Activated T-helper 9 cell treated with anti-CD3 and anti-CD28 coated beads, Interleukin-2, amount 50 U/mL, for 16 hours (primary cell): Measurements from ENCODE around the gene TSPEAR.
"Not testable (repeated sequence)": the region's sequence is repeated elsewhere in the genome, so short reads cannot be mapped to it uniquely, and the experiment has no call there.

ENCODE experiments used
- DNase-seq: peaks from one replicate; pipeline ENCODE4 v3.0.0-alpha.2; 2020; ENCODE audit warnings: low read depth

The TSPEAR gene

DNA sequence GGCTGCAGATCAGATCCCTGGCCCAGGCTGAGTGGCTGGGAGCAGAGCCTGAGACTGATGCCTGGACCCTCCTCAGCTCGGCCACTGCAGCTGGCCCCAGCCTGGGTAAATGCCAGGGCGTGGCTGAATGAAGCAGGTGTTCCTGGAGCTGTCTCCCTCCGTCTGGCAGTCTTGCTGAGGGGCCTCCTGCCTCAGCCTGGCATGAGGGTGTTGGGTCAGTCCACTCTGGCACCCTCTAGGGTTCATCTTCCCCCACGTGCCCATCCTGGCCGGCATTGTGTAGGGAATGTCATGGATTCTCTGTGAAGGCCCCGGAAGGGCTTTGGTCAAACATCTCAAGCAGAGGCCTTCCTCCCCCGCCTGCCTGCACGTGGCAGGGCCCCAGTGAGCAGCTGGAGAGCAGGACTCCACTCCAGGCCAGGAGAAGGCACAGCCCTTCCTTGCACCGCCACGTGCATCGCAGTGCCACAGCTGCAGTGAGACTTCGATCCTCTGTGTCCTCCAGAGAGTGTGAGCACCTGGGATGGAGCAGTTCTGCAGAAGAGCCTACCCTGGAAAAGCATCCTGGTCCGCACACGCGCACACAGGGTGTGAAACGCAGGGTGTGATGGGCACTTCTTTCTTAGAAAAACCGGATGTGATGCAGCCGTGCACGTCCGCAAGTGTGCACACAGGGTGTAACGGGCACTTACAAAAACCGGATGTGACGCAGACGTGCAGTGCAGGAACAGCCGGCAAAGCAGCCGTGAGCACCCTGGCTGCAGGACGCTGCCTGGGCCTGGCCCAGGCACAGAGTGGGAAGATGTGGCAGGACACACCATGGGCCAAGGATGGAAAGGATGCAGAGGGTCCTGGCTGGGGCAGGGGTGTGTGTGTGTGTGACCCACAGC lies 142.5 kb downstream of the TSPEAR start:
- no peak for DNase-seq

DNA sequence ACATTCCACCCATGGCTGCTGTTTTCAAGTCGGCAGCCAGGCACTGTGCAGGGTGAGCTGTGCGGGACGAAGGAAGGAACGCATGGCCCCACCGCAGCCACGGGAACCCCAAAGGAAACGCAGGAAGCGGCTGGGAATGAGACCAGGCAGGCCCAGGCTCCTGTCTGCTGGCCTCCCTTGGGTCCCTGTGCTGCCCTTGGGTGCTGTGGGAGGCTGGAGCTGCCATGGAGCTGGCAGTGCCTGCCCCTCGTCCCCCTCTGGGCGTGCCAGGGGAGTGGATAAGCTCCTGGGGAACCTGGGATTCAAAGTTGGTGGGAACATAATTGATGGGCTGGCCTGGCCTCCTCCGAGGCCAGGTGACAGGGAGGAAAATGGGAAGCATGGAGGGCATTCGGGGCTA lies 143.1 kb downstream of the TSPEAR start:
- DNase-seq, result no peak

DNA sequence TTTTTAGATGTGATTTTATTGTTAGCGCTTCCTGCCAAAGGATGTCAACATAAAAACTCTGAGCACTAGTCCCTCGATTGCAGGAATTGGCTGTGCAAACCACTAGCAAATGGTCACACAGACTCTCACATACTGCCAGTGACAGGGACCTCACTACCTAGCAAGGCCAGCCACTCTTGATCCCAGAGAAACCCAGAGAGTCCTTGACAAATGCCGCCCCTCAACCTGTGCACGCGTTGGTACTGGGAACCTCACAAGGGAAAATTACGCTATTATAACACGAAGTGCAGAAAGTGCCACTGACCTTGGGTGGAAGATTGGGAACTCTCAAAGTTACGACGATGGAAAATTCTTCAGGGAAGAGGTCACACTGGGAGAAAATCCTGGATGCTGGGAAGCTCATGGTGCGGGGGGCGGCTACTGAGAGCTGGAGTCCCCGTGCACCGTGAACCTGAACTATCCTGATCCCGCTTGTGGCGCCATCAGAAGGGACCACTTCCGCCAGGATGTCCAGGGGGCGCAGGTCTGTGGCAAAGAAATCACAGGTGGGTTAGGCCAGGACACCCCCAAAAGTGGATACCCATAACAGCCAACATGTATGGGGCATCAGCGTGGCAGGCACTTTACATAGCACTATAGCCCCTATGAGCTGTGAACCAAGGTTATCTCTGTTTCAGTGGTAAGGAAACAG lies 143.7 kb downstream of the TSPEAR start:
- DNase-seq, result no peak

DNA sequence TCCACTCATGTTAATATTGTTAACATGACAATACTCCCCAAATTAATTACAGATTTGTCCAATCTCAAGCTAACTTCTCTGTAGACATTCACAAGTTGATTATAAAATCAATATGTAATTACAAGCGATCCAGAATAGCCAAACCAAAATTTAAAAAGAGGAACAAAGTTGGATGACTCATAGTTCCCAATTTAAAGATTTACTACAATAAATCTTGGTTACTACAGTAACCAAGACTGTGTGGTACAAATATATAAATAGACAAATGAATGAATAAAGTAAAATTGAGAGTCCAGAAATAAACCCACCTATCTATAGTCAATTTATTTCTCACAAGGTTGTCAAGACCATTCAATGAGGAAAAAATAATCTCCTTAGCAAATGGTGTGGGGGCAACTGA lies 145.0 kb downstream of the TSPEAR start:
- no peak for DNase-seq

DNA sequence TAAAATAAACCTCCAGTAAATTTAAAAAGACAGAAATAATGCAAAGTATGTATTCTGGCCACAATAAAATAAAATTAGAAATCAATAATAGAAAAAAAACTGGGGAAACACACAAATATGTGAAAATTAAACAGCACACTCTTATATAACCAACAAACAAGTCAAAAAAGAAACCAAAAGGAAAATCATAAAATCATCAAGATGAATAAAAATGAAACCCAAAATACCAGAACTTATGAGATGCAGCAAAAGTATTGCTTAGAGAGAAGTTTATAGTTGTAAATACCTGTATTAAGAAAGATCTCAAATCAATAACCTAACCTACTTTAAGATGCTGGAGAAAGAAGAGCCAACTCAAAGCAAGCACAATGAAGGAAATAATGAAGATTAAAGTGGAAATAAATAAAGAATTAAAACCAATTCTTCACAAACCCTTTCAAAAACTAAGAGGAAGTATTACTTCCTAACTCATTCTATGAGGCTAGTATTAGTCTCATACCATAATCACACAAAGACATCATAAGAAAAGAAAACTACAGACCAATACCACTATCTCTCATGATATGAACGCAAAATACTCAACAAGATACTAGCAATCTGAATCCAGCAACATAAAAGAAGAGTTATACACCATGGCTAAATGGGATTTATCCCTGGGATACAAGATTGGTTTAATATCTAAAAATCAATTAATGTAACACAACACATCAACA lies 146.3 kb downstream of the TSPEAR start:
- no peak for DNase-seq

DNA sequence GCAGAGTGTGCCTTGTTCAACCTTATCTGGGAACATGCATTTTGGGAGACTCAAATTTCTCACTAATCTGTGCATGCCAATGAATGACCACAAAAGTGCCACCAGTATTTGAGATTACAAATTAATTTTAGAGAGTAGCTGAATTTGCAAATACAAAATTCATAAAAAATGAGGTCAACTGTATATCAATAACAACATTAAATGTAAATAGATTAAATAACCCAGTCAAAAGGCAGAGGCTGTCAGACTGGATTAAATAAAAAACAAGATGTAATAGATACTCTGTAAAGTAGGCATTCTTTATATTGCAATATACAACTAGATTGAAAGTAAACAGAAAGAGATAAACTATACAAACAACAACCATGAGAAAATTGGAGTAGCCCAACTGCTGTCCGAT lies 147.3 kb downstream of the TSPEAR start:
- DNase-seq, result no peak

DNA sequence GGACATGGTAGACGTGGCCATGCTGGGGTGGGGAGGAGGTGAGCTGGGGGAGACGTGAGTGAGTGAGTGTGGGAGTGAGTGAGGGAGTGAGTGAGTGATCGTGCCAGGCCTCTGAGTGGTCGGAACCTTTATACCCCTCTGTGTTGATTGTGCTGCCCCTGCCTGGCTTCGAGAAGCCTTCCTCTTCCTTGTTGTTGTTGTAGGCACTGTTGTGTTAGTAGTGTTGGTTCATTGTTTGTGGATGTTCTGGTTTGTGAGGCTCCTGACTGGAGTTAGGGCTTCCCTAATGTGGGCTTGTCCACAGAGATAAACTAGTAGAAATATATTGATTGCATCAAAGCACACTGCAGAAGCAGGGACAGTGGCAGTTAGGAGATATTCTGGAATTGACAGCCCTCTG lies 152.7 kb downstream of the TSPEAR start, which contains the start of gene KRTAP10-3:
TSS of gene KRTAP10-3 (minus strand) at position 101 of the 400 bp plus-strand sequence. CDS start at position 21, 80 bp downstream.
- DNase-seq, result no peak

DNA sequence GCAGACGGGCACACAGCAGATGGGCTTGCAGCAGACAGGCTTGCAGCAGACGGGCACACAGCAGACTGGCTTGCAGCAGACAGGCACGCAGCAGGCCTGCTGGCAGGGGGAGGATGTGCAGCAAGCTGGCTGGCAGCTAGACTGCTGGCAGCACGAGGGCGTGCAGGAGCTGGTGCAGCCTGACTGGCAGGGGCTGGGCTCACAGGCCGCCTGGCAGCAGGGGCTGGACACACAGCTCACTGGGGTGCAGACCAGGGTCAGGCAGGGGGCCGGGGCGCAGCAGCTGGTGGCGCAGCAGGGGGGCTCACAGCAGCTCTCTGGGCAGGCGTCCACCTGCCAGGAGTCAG lies 153.1 kb downstream of the TSPEAR start:
- DNase-seq, result not testable (repeated sequence)

DNA sequence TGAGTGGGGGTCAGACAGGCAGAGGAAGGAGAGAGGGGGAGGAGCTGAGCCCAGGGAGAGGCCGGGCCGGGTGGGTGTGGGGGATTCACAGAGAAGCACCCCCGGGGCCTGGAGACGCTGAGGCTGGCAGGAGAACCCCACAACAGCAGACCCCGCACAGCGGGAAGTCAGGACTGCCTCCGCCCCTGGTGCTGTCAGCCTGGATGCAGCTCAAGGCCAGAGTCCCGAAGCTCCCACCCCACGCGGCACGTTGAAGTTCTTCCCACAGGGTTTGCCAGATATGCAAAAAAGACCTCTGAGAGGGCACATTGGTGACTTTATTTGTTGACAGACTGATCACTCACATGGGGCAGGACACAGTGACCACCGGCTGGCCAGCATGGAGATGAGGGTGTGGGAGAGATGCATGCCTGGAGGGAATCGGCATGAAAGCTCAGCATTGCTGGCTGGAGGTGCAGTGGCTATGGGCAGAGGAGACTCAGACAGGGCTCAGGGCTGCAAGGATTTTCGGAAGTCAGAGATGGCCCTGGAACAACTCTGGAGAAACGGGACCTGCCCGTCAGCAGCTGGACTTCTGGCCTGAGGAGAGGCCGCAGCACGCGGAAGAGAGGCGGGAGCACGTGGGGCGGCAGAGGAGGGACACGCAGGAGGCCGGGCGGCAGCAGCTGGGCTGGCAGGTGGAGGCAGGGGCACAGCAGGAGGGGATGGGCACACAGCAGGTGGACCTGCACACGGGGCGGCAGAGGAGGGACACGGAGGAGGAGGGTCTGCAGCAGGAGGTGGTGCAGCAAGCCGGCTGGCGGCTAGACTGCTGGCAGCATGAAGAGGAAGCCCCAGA lies 153.7 kb downstream of the TSPEAR start:
- DNase-seq, result no peak

DNA sequence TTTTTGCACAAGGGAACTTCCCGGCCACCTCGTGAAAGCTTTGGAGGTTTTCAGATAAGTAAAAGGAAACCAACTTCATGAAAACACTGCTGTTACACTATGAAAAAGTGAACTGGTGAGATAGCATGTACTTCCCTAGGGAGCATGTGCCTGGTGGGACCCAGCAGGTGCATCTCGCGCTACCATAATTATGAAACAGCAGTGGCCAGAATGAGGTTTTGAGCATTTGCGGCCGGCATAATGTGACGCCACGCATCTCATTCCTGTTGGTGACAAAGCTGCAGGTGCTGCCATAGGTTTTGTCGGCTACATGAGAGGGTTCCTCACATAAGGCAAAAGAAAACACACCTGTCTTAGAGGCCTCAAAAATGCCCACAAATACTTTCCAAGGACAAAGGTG lies 154.5 kb downstream of the TSPEAR start:
- DNase-seq, result no peak

DNA sequence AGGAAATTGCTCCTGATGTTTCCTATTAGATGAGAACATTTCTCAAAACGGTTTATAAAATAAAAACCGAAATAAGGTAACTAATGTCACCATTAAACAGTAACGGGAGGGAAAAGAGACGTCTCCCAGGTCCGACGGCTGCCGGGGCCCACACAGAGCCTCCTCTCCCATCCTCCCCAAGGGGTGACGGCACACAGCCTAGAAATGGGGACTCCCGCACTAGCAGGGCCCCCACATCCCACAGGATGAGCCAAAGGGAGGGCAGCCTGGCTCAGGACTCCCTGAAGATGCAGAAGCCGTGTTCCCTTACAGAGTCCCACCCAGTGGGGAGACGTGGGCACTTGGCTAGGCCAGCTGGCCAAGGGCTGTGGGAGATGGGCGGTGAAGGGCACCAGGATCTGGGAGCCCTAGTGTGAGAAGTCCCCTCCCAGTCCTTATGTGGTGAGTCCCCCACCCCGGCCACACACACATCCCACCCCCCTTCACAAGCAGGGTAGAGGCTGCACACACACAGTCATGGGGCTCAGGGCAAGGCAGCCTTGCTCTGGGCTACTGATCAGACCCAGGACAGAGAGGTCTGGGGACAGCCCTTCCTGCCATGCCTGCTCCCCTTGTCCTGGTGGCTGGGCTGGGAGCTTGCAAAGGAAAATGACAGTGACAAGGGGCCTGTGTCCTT lies 156.0 kb downstream of the TSPEAR start:
- DNase-seq, result no peak

DNA sequence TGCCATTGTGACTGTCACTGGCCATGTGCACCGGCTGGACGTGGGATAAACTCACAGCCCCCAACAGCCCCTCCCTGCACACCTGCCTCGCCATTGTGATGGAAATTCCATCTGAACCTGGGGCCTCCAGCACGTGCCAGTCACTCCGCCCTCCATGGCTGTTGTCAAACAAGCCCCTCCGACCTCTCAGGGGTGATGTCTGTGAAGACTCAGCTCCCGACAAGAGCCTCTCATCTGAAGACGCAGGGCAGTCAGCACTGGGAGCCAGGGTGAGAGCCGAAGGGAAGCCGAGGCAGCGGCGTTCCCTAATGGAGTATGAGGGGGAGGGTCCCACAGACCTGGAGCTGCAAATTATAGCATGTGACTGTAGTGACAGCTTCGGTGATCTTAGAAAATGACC lies 158.7 kb downstream of the TSPEAR start:
- no peak for DNase-seq

DNA sequence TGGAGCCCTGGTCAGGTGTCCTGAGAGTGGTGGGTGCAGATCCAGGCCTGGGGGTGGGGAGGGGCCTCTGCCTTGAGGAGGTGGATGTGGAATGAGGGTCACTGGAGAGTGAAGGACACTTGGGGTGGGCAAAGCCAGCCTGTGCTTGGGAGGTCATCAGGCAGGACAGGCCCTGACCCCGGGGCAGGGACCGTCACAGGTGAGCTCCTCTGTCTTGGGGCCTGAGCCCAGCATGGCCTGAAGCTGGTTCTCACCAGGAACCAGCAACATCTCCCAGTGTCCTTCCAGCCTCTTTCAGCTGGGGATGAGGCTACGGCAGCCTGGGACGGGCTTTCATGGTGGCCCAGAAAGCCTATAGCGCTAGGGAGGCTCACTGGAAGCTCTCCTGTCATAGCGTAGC lies 159.2 kb downstream of the TSPEAR start:
- no peak for DNase-seq

DNA sequence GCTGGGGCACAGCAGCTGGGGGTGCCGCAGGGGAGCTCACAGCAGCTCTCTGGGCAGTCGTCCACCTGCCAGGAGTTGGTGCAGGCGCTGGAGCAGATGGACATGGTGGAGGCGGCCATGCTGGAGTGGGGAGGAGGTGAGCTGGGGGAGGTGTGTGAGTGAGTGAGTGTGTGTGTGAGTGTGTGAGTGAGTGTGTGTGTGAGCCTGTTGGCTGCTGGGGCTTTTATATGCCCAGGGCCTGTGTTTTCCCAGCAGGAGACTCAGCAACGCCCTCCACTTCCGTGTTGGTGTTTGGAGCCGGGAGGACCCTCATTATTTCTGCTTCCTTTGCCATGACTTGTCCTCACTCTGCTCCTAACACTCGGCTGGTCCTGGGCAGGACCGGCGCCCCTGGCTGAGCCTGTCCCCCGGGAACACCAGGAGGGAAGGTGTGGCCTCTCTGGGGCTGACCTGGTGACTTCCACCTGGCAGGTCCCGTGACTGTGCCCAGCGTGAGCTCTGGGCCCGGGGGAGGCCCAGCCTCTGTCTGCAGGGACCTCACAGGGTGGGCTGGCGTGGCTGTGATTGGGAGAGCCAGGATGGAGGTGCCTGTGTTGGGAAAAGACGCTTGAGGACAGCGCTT lies 159.9 kb downstream of the TSPEAR start, which contains the start of gene KRTAP10-2:
TSS of gene KRTAP10-2 (minus strand) at position 166 of the 622 bp plus-strand sequence. CDS start at position 119, 47 bp downstream.
- no peak for DNase-seq

DNA sequence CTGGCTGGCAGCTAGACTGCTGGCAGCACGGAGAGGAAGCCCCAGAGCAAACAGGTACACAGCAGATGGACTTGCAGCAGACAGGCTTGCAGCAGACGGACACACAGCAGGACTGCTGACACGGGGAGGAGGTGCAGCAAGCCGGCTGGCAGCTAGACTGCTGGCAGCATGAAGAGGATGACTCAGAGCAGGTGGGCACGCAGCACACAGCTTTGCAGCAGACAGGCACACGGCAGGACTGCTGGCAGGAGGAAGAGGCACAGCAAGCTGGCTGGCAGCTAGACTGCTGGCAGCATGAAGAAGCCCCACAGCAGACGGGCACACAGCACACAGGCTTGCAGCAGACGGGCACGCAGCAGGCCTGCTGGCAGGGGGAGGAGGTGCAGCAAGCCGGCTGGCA lies 160.6 kb downstream of the TSPEAR start:
- no peak for DNase-seq

DNA sequence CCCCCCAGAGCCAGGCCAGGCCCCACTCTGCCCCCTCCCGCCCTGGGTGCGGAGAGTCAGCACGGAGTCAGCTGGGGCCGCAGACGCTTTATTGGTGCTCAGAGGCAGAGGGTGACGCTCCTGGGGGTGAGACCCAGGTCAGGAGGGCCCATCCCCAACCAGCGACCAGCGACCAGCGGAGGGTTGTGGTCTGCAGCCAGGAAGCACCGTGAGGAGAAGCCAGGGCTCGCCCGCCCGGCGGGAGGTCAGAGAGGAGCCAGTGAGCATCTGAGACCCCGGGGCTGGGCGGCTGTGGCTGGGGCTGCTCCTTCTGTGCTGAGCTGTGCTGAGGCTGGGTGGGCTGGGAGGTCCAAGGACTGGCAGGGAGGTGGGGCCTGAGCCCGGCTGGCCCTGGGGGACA lies 161.1 kb downstream of the TSPEAR start:
- not testable (repeated sequence) for DNase-seq

DNA sequence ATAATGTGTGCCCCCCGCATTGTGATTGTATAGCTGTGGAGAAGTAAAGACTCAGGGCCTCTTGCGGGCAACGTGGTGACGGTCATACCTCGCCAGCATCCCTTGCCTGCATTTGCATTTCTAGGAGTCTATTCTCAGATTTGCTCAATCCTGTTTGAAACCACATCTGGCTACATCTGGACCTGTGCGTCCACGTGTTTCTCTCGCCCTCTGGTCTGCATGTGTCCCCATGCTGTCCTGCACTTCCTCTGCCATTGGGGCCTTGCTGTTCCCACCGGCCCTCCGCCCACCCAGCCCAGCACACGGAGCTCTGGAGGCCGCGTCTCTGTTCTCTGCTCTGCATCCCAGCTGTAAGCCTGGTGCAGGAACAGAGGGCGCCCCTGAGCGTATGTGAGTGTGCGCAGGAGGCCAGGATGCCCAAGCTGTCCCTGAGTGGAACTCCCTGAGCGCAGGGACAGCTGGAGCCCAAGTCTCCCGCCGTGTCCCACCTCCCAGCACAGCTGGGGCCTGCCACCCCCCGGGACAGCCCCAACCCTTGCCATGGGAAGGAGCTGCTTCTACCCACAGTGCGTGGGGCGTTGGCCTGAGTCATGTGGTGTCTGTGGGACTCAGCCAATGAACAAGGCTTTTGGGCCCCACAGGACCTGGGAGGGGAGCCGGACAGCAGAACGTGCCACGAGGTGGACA lies 161.7 kb downstream of the TSPEAR start:
- no peak for DNase-seq

DNA sequence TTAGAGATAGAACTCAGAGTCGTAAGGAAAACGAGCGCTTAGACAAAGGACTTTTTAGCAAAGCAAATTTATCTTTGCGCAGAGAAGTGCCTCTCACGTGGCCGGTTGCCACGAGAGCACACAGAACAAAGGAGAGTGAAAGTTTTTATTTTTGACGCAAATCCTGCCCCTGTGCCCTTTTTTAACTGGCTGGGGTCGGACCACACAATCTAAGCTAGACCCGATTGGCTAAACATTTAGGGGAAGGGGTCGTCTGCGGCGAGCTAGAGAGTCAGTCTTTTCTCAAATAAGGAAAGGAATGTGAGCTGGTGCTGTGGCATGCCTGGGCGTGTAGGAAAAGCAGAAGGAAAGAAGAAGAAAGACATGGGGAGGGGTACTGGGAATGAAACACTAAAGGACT lies 162.4 kb downstream of the TSPEAR start:
- no peak for DNase-seq

DNA sequence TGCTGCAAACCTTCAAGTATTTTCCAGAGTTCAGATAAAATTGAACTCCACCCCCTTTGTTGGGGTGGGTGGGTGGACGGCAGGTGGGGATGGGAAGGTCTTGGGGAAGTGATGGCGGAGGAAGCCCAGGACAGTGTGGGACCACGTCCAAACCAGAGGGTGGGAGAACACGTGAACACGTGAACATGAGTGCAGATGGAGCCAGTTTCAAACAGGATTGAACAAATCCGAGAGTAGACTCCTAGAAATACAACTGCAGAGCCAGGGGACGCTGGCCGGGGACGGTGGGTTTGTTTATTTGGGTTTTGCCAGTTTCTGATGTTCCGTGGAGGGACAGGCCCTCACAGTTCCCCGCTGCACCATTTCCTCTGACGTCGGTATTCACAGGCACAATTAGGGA lies 163.0 kb downstream of the TSPEAR start:
- no peak for DNase-seq
